ENCODE measurements around the gene TFG. TPM values are rescaled to one million over a fixed set of nuclear protein-coding genes. Genes with fewer than 3 reads are reported as not detected.
A peak's percentile ranks its signal among the peaks of the same experiment; 100 is the strongest.

TFG gene
- total RNA-seq, 1 donor, result 81.4 TPM

DNA sequence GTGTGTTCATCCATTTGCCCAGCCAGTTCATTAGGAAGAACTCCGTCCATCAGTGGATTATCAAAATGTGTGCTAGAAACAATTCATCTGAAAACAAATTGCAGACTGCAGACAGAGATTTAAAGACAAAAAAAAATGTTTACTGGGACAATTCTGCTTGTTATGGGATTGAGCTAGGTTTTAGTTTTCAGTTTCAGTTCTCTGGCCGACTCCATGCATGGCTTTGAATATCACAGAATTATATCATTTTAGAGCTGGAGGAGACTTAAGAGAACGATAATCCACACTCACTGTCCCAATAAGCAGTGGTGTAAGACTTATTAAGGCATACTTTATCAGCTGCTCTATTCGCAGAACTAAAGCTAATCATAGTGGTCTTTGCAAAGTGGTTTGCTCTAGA is 51.1 kb downstream of the TFG start:
- TF ChIP-seq, protein P1, sequence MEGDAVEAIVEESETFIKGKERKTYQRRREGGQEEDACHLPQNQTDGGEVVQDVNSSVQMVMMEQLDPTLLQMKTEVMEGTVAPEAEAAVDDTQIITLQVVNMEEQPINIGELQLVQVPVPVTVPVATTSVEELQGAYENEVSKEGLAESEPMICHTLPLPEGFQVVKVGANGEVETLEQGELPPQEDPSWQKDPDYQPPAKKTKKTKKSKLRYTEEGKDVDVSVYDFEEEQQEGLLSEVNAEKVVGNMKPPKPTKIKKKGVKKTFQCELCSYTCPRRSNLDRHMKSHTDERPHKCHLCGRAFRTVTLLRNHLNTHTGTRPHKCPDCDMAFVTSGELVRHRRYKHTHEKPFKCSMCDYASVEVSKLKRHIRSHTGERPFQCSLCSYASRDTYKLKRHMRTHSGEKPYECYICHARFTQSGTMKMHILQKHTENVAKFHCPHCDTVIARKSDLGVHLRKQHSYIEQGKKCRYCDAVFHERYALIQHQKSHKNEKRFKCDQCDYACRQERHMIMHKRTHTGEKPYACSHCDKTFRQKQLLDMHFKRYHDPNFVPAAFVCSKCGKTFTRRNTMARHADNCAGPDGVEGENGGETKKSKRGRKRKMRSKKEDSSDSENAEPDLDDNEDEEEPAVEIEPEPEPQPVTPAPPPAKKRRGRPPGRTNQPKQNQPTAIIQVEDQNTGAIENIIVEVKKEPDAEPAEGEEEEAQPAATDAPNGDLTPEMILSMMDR (IDR thresholded peaks at IDR 0.05; ENCODE audit: extremely low read depth, low read depth, low read length), result no peak

DNA sequence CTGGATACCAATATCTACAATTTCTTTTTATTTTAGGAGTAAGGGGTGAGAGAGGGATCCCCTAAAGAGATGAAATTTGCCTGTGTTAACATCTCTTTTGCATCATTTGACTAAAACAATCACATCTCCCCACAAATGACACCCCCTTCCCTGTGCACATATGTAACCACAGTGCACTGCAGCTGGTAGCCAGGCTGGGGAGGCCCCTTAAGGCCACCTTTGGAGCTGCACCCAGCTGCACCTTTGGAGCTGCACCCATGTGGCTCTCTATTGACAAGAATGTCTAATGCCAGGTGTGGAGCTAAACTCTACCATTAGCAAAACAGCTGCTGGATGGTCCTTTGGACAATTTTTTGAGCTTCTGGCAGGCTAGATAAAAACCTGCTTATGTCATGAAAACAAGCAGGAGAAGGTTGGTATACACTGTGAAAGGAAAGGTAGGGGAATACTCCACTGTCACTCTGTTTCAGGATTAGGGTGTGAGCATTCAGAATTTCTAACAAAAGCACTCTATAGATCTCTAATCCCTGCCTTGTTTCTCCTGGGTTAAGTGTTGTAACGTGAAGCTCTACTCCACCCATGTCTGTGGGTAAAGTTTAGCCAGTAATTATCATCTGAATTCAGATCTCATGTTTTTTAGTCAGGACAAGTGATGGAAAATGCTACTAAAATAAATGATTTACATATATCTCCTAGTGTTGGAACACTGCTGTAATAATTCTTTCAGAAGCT is 52.1 kb downstream of the TFG start:
- no peaks in the 10 kb centered on the region for H3K27me3 ChIP-seq (ENCODE audit: insufficient read depth, low read length)
- H3K4me3 ChIP-seq (ENCODE audit: insufficient read depth, low read length), result no peak overlapping the region
- no peaks in the 10 kb centered on the region for H3K9me3 ChIP-seq (ENCODE audit: low read depth, low read length)
- H3K27ac ChIP-seq (ENCODE audit: low read depth, low read length), result no peak overlapping the region
- H3K36me3 ChIP-seq (ENCODE audit: insufficient read depth, low read length), result peaks cover 26% of the 10 kb centered on the region
- H4K20me1 ChIP-seq (ENCODE audit: insufficient read depth, low read length), result no peaks in the 10 kb centered on the region
- TF ChIP-seq, protein P1 (IDR thresholded peaks at IDR 0.05; ENCODE audit: extremely low read depth, low read depth, low read length), result no peak
- no peak overlapping the region for H3K4me2 ChIP-seq (ENCODE audit: insufficient read depth, low read length)
- no peaks in the 10 kb centered on the region for H3K79me2 ChIP-seq (ENCODE audit: insufficient read depth, low read length)
- DNase-seq (ENCODE audit: insufficient read length, low spot score, missing footprints), result no peak
- no peak overlapping the region for H2AFZ ChIP-seq (ENCODE audit: low read length)
- peaks cover 10% of the 10 kb centered on the region for H3K4me1 ChIP-seq (ENCODE audit: insufficient read depth, low read length)

More for the DNA sequence above, 51.1 kb downstream of the TFG start:
- no peak for DNase-seq (ENCODE audit: insufficient read length, low spot score, missing footprints)
- Histone ChIP-seq H3K27ac (ENCODE audit: low read depth, low read length) (peak overlapping the region; percentile 17), H3K4me3 (ENCODE audit: insufficient read depth, low read length) (no peak overlapping the region), H3K4me2 (ENCODE audit: insufficient read depth, low read length) (peak overlapping the region; percentile 28), H3K79me2 (ENCODE audit: insufficient read depth, low read length) (no peaks in the 10 kb centered on the region), H3K4me1 (ENCODE audit: insufficient read depth, low read length) (peaks cover 10% of the 10 kb centered on the region), H3K27me3 (ENCODE audit: insufficient read depth, low read length) (no peaks in the 10 kb centered on the region), H4K20me1 (ENCODE audit: insufficient read depth, low read length) (no peaks in the 10 kb centered on the region), H3K9me3 (ENCODE audit: low read depth, low read length) (no peaks in the 10 kb centered on the region), H2AFZ (ENCODE audit: low read length) (no peak overlapping the region), H3K36me3 (ENCODE audit: insufficient read depth, low read length) (peaks cover 26% of the 10 kb centered on the region)

DNA sequence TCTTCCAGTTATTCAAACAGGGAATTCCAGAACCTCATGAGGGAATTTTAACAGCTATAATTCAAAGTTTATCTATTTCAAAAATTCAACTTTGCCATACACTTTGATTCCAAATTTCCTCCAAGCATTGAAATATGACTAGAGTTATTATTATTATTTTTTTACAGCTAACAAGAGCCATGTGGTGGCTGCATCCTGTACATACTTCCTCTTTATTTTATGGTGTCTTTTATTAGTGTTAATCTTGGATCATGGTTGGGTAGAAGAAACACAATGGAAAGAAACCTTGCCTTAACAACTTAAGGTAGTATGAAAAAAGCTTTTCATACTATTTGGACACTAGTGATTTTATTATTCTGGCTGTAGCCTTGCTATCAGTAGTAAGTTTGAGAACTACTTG is 52.7 kb downstream of the TFG start:
- no peak for DNase-seq (ENCODE audit: insufficient read length, low spot score, missing footprints)
- H3K27me3 ChIP-seq (ENCODE audit: insufficient read depth, low read length), result no peaks in the 10 kb centered on the region
- H2AFZ ChIP-seq (ENCODE audit: low read length), result no peak overlapping the region
- H3K4me2 ChIP-seq (ENCODE audit: insufficient read depth, low read length), result no peak overlapping the region
- no peak overlapping the region for H3K4me3 ChIP-seq (ENCODE audit: insufficient read depth, low read length)
- TF ChIP-seq, protein P1 (IDR thresholded peaks at IDR 0.05; ENCODE audit: extremely low read depth, low read depth, low read length), result no peak
- peaks cover 10% of the 10 kb centered on the region for H3K4me1 ChIP-seq (ENCODE audit: insufficient read depth, low read length)
- peaks cover 31% of the 10 kb centered on the region for H3K36me3 ChIP-seq (ENCODE audit: insufficient read depth, low read length)
- H4K20me1 ChIP-seq (ENCODE audit: insufficient read depth, low read length), result no peaks in the 10 kb centered on the region
- H3K27ac ChIP-seq (ENCODE audit: low read depth, low read length), result no peak overlapping the region
- no peaks in the 10 kb centered on the region for H3K79me2 ChIP-seq (ENCODE audit: insufficient read depth, low read length)
- no peaks in the 10 kb centered on the region for H3K9me3 ChIP-seq (ENCODE audit: low read depth, low read length)

DNA sequence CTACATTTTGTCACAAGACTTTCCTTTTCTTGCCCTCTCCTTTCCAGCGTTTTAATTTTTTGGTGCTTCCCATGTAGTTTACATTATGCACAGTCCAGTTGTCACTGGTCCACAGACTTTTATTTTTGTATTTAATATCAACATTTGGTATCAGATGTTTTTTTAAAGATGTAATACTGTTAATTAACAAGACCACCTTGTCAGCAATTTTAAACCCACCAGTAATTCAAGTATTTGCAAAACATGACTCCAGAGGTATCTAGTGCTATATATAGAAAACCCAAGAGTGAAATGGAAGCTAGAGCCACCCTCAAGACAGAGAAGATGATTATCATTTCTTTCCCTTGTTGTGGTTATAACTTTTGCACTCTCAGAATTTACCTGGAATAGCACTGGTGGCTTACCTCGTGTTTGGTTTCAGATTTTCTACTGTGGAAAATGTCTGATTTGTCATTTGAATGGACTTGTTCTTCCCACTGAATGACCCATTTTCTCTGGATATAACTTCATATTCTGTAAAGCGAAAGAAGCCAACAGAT is 56.2 kb downstream of the TFG start:
- Histone ChIP-seq H3K4me1 (ENCODE audit: insufficient read depth, low read length) (no peaks in the 10 kb centered on the region), H4K20me1 (ENCODE audit: insufficient read depth, low read length) (no peaks in the 10 kb centered on the region)

More for the DNA sequence above, 56.2 kb downstream of the TFG start:
- TF ChIP-seq, protein P1 (IDR thresholded peaks at IDR 0.05; ENCODE audit: extremely low read depth, low read depth, low read length), result no peak
- Histone ChIP-seq H3K9me3 (ENCODE audit: low read depth, low read length) (no peaks in the 10 kb centered on the region), H2AFZ (ENCODE audit: low read length) (no peak overlapping the region), H3K27ac (ENCODE audit: low read depth, low read length) (no peak overlapping the region), H3K4me2 (ENCODE audit: insufficient read depth, low read length) (no peak overlapping the region), H3K27me3 (ENCODE audit: insufficient read depth, low read length) (no peaks in the 10 kb centered on the region), H3K4me3 (ENCODE audit: insufficient read depth, low read length) (no peak overlapping the region), H3K79me2 (ENCODE audit: insufficient read depth, low read length) (no peaks in the 10 kb centered on the region), H3K36me3 (ENCODE audit: insufficient read depth, low read length) (peaks cover 39% of the 10 kb centered on the region)
- DNase-seq (ENCODE audit: insufficient read length, low spot score, missing footprints), result no peak

All from osteoblast (primary cell).